ENCODE measurements around the gene MORF4L1.
"Not testable (repeated sequence)": the region's sequence is repeated elsewhere in the genome, so short reads cannot be mapped to it uniquely, and the experiment has no call there.

MORF4L1 gene

DNA sequence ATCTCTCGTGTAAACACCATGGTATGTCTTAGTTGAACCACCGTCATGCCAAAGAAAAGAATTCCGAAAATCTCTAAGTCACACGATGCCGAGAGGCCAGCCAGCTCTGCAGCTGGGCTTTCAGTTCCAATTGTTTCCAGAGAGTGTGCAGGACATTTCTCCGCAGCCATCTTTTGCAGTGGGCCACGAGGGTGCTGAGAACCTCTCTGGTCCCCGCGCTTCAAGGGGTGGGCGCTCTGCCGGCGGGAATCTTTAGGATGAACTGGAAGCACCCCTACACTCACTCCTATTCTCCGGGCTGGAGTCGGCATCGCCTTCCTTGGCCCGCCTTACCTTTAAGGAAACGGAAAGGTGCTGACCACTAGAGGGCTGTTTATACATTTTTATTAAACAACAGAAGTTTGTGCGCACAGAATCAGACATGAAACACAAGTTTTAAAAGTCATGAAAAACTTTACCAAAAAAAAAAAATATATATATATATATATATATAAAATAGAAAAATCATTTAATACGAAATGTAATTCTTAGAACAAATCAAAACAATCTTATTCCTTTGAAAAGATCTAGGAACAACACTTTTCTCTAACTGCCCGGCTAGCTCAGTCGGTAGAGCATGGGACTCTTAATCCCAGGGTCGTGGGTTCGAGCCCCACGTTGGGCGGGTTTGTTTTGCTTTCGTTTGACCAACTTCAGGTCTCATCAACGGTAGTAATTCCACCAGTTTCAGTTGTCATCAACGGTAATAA lies 12.5 kb upstream of the MORF4L1 start:
- DNase-seq: peak; percentile 46

- not testable (repeated sequence) for DNase-seq
Observed at GRCh38 chr15:78865585-78865984, 7.1 kb upstream of the MORF4L1 start.

DNA sequence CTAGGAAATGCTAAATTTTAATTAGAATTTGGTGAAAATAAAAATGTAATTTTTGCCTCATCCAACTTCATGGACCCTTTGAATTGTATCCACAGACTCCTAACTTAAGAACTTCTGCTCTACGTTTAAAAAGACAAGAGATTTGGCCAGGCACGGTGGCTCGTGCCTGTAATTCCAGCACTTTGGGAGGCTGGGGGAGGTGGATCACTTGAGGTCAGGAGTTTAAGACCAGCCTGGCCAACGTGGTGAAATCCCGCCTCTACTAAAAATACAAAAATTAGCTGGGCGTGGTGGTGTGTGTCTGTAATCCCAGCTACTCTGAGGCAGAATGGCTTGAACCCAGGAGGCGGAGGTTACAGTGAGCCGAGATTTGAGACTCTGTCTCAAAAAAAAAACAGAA lies 6.7 kb upstream of the MORF4L1 start:
- DNase-seq: not testable (repeated sequence)

- no peak for DNase-seq
Observed at GRCh38 chr15:78866803-78867202, 5.9 kb upstream of the MORF4L1 start.

- DNase-seq: no peak
Observed at GRCh38 chr15:78868366-78868765, 4.3 kb upstream of the MORF4L1 start.

GRCh38 chr15:78871483-78872127 lies 1.1 kb upstream of the MORF4L1 start:
- not testable (repeated sequence) for DNase-seq

GRCh38 chr15:78872972-78873792 lies 492 bp downstream of the MORF4L1 start:
- DNase-seq: peak; percentile 70

DNA sequence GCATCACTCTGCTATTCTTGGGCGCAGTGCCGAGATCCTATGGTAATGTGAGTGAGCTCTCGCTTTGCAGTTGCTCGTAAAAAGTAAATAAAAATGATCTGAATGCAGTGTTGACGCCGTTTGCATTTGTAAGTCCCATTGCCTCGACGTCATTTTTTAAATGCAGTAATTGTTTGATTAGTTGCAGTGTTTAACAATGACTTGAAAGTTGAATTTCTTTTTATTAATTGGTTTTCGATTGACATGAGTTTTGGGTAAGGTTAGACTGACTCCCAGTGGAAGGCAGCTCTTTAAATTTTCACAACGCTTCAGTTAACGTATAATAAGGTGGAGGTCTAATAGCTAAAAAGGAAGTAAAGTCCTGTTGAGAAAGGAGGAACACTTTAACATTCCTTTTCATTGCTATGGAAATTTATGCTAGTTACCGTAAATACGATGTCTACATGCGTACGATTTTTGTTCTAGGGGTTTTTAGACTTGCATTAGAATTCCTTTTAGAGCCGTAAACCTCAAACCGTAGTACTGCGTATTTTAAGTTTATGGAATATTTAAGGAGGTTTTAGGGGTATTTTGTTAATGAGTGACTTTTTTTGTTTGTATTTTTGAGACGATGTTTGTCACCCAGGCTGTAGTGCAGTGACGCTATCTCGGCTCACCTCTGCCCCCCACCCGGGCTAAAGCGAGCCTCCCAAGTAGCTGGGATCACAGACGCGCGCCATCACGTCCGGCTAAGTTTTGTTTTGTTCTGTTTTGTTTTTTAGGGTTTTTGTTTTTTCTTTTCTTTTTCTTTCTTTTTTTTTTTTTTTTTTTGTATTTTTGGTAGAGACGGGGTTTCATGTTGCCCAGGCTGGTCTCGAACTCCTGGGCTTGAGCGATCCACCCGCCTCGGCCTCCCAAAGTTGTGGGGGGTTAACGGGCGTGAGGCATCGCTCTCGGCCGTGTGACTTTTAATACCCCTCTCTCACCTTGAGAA lies 1.4 kb downstream of the MORF4L1 start:
- no peak for DNase-seq

DNA sequence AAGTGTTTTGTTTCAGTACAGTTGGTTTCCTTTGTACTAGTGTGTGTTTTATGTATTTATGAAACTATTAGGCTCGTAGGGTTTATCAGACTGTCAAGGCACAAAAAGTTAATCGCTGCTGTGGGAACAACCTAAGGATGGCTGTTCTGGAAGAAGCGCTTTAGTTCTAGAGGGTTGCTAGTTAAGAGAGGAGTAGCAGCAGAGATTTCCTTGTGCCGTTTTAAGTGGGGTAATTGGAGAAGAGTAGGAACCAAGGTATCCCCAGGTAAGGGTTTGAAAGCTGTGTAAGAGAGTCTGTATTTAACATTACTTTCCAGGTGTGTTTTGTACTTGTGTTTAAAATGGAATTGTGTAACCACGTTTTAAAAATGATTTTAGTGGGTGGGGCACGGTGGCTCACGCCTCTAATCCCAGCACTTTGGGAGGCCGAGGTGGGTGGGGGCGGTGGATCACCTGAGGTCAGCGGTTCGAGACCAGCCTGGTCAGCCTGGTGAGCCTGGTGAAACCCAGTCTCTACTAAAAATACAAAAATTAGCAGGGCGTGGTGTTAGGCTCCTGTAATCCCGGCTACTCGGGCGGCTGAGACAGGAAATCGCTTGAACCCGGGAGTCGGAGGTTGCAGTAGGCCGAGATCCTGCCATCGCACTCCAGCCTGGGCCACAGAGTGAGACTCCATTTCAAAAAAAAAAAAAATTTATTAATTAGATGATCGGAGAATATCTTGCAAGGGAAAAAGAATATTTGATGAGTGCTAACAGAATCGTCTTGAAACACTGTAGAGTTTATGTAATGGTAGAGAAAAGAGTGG lies 2.6 kb downstream of the MORF4L1 start:
- no peak for DNase-seq

DNA sequence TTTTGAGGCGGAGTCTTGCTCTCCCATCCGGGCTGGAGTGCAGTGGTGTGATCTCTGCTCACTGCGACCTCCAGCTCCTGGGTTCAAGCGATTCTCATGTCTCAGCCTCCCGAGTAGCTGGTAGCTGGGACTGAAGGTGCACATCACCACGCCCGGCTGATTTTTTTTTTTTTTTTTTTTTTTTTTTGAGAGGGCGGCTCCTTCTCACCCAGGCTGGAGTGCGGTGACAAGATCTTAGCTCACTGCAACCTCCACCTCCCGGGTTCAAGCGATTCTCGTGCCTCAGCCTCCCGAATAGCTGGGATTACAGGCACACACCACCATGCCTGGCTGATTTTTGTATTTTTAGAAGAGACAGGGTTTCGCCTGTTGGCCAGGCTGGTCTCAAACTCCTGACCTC lies 4.3 kb downstream of the MORF4L1 start:
- DNase-seq: not testable (repeated sequence)

DNA sequence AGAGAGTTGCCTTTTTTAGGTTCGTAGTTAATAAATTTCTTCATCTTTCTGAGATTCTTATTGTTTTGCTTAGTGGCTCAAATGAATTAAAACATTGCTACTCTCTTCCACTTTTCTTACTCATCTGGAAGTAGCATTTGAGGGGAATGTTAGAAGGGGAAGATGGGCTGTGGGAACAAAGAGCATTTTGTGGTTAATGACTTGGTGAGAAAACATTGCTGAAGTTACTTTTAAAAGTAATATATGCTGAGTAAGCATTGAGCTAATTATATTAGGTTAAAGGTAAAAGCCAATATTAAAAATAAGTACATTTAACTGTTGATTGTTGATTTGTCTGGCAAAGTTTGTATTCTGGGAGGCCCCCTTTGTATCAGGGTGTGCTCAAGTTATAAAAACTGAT lies 5.7 kb downstream of the MORF4L1 start:
- no peak for DNase-seq

DNA sequence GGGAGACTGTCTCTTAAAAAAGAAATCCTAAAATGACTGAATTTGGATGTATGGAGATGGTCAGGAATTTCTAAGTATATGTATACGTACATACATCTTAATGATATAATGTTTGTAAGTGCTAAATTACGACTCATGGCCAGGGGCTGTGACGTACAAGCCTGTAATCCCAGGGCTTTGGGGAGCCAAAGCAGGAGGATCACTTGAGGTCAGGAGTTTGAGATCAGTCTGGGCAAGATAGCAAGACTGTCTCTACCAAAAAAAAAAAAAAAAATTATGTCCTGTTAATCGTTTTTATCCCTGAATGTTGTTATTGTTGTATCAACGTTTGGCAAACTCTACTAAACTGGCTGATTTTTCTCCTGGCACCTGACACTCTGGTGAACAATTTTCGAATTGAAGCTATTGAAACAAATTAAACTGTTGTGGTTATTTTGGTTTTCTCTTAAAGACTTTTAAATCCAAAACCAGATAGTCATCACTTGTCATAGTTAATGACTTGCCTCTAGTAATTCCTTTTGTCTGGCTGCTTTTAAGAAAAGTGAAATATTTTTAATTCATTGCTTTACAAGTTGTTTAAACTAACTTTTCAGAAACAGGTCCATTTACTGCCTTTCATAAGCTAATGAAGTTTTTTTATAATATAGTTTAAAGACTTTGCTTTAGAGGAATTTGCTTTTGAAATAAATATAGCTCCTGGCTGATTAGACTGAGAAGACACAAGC lies 7.0 kb downstream of the MORF4L1 start:
- DNase-seq: no peak

GRCh38 chr15:78880242-78880533 lies 7.5 kb downstream of the MORF4L1 start:
- DNase-seq: no peak

GRCh38 chr15:78880813-78881212 lies 8.1 kb downstream of the MORF4L1 start:
- no peak for DNase-seq

DNA sequence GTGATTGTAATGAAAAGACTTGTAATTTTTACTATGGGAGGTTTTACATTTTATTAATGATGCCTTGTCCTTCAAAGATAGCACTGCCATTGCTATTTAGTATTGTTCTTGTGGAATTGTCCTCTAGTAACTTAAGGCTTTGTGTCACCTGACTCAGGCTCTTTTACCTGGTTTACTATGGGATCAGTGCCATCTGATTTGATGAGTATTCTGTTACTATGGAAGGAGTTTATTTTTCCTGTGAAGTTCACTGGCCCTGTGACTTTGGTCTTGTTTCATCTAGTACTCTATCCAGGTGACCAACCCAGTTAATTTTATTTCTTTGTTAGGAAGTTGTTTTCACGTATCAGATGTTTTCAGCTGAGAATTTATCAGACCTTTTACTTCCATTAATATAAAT lies 9.0 kb downstream of the MORF4L1 start:
- DNase-seq: no peak

GRCh38 chr15:78889000-78889399 lies 16.3 kb downstream of the MORF4L1 start:
- no peak for DNase-seq

DNA sequence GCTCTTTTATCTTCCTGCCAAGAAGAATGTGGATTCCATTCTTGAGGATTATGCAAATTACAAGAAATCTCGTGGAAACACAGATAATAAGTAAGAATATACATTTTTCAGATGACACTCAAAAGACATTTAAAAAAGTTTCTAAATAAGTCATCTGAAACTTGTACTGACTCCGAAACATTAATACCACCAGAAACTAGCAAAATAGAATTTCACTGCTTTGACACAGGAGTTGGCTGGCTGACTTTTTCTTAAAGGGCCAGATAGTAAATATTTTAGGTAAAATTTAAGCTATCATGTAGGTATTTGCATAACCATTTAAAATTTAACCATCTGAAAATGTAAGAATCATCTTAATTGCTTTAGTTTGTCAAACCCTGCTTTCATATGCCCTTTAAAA lies 20.8 kb downstream of the MORF4L1 start:
- DNase-seq: no peak

DNA sequence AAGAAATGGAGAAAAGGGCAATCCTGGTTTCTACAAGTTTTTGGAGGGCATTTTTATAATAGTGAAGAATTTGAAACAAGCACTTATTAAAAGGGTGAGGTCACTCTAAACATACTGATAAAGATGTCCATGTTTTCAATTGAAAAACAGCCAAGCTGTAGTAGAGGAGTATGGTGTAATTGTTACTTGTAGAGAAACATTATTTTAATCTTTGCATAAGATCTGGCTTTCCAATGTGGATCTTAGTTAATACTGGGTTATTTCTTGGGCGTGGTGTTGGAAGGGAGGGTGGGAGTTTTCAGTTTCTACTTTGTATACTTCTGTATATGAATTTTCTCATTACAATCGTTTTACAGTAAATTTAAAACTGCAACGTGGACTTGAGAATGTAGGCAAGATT lies 22.8 kb downstream of the MORF4L1 start:
- DNase-seq: no peak

GRCh38 chr15:78898540-78898939 lies 25.9 kb downstream of the MORF4L1 start:
- no peak for DNase-seq

GRCh38 chr15:78900819-78901533 lies 28.3 kb downstream of the MORF4L1 start:
- not testable (repeated sequence) for DNase-seq
